GM12864 (cell line): ENCODE results near the gene SFT2D1.
"Not testable (repeated sequence)": the region's sequence is repeated elsewhere in the genome, so short reads cannot be mapped to it uniquely, and the experiment has no call there.

Experiments used
- DNase-seq: peaks from one replicate; pipeline ENCODE4 v3.0.0-alpha.2; 2011; ENCODE audit warnings: low read depth
- H3K4me3 ChIP-seq: 2 replicates; pipeline ENCODE4 v1.5.1; 2011; ENCODE audit warnings: mild to moderate bottlenecking, low read depth, low read length, control low read depth
- TF ChIP-seq, protein P1 (sequence below): IDR thresholded peaks from 2 replicates; pipeline ENCODE4 v1.5.1; 2011; ENCODE audit warnings: low read depth, mild to moderate bottlenecking, moderate library complexity, low read length, control low read depth, inconsistent platforms; ENCODE audit errors: missing control alignments

SFT2D1 gene

DNA sequence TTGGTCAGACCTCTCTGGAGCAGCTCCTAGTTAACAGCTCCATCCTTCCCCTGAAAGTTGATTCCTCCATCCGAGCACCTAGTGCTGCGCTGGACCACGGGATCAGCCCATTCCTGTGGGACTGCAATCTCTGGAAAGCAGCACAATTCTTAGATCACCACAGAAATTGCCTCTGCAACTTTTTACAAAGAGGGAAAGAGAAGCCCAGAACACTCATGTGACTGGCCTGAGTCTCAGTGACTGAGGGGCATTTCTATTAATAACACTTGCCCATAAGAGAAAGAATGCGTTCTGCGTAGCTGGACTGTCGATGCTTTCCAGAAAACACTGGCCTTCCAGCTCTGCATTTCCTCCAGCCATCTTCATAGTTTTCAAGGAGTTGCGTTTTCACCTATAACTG, 22.1 kb upstream of the SFT2D1 start:
- H3K4me3 ChIP-seq = no peak overlapping the region
- TF ChIP-seq, protein P1, sequence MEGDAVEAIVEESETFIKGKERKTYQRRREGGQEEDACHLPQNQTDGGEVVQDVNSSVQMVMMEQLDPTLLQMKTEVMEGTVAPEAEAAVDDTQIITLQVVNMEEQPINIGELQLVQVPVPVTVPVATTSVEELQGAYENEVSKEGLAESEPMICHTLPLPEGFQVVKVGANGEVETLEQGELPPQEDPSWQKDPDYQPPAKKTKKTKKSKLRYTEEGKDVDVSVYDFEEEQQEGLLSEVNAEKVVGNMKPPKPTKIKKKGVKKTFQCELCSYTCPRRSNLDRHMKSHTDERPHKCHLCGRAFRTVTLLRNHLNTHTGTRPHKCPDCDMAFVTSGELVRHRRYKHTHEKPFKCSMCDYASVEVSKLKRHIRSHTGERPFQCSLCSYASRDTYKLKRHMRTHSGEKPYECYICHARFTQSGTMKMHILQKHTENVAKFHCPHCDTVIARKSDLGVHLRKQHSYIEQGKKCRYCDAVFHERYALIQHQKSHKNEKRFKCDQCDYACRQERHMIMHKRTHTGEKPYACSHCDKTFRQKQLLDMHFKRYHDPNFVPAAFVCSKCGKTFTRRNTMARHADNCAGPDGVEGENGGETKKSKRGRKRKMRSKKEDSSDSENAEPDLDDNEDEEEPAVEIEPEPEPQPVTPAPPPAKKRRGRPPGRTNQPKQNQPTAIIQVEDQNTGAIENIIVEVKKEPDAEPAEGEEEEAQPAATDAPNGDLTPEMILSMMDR = no peak
- DNase-seq = no peak

DNA sequence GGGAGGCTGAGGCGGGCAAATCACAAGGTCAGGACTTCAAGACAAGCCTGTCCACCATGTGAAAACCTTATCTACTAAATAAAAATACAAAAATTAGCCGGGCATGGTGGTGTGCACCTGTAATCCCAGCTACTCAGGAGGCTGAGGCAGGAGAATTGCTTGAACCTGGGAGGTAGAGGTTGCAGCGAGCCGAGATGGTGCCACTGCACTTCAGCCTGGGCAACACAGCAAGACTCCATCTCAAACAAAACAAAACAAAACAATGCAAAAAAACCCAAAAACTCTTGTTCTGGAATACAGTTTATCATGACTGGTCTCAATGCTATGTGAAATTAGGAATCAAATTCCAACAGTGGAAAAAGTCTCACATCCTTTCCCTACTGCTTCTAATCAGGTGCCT, 20.1 kb upstream of the SFT2D1 start:
- DNase-seq, H3K4me3 ChIP-seq: not testable (repeated sequence)

GRCh38 chr6:166361077-166361429, 18.7 kb upstream of the SFT2D1 start:
- H3K4me3 ChIP-seq = no peak overlapping the region
- TF ChIP-seq, protein P1 = no peak
- no peak for DNase-seq

DNA sequence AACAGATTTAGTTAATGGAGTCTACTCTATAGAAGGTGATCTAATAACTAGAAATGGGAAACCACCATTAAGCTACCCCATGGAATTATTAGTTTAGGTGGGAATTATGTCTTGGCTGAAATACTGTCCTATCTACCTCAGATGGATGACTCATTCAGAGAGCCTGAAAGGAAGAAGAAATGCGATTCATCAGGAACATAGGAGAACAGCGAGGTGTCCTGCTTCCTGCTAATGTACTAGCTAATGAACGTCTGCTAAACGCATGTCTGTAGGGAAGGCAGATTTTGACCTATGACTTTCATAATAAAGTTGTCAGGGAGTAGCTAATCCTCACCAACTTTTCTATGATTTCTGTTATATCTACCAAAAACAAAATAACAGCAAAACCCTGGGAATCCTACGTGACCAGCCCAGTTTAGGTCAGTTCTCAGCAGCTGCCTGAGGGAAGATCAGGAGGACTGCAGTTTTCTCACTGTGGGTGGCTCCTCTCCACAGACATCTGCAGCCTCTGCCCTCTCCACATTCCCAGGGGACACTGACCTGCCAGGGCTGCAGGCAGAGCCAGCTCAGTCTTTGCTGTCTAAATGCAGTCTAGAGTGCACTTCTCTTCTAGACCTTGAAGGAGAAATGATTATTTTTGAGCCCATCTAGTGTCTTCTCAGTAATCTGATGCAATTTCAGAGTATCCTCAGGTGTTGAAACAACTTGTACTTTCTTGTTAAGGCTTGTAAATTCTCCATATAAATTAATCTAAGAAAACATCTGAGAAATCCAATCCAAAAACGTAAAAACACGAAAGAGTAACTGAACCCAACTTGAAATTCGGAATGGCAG, 18.1 kb upstream of the SFT2D1 start:
- H3K4me3 ChIP-seq = no peak overlapping the region
- DNase-seq = no peak
- TF ChIP-seq, protein P1 = no peak

DNA sequence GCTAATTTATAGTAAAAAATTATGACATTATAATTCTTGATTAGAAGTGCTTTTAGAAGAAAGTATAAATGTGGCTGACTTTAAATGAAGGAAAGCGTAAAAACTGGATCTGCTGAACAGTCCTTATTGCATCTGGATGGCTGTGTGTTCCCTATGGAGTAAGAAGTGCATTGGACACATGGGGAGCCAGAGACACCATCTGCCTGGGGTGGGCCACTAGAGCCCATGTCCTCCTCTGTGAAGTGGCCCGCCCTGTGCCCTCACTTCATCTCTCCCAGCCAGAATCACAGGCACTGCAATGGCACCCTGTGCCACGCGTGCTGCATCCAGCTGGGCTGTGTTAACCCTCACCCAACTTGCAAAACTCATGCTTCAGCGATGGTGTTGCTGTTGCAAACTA, 13.2 kb upstream of the SFT2D1 start:
- no peak for DNase-seq
- no peak overlapping the region for H3K4me3 ChIP-seq
- TF ChIP-seq, protein P1 = no peak

GRCh38 chr6:166354965-166355364, 12.6 kb upstream of the SFT2D1 start:
- H3K4me3 ChIP-seq = no peak overlapping the region
- no peak for DNase-seq
- TF ChIP-seq, protein P1 = no peak

- TF ChIP-seq, protein P1 = no peak
- no peak for DNase-seq
Measured at GRCh38 chr6:166354143-166354542, 11.8 kb upstream of the SFT2D1 start.

More at GRCh38 chr6:166354143-166354542, 11.8 kb upstream of the SFT2D1 start:
- H3K4me3 ChIP-seq = no peak overlapping the region
